GM12878 (cell line): ENCODE data around the gene SLC51A. TPM values are rescaled to one million over a fixed set of nuclear protein-coding genes. Genes with fewer than 3 reads are reported as not detected.

Experiments
- BCLAF1 ChIP-seq: fragments of 450-650 bp; IDR thresholded peaks from 2 replicates; pipeline ENCODE4 v1.6.1; 2017; ENCODE audit warnings: antibody characterized with exemption, mild to moderate bottlenecking, moderate library complexity
- BHLHE40 ChIP-seq, 2 experiments: fragments of 450-650 bp in 1 of 2; IDR thresholded peaks; 2 replicates each; pipeline ENCODE4 v1.6.1; 2011 to 2017; ENCODE audit warnings: low read depth in 2 of 2, borderline replicate concordance in 1 of 2, improper control_type of control experiment in 1 of 2, low read length in 1 of 2, mild to moderate bottlenecking in 1 of 2
- CBX5 ChIP-seq: sonication (generic); IDR thresholded peaks from 2 replicates; pipeline ENCODE4 v1.6.1; 2016; ENCODE audit warnings: low read depth, moderate library complexity, mild to moderate bottlenecking, inconsistent platforms
- CEBPZ ChIP-seq: fragments of 150-350 bp; IDR thresholded peaks from 2 replicates; pipeline ENCODE4 v1.6.1; 2016; ENCODE audit warnings: low read depth, low read length
- ELK1 ChIP-seq: IDR thresholded peaks from 2 replicates; pipeline ENCODE4 v1.6.1; 2012; ENCODE audit warnings: low read depth, low read length, improper control_type of control experiment
- ETV6 ChIP-seq, 2 experiments: fragments of 450-650 bp in 1 of 2; IDR thresholded peaks in 1 of 2; conservative IDR thresholded peaks in 1 of 2; 2 replicates each; pipeline ENCODE4 v1.6.1; 2014; ENCODE audit warnings: antibody characterized with exemption in 1 of 2, borderline replicate concordance in 1 of 2, low read depth in 1 of 2, mild to moderate bottlenecking in 1 of 2, moderate library complexity in 1 of 2
- MTA3 ChIP-seq: IDR thresholded peaks from 2 replicates; pipeline ENCODE4 v1.6.1; 2012; ENCODE audit warnings: low read length, inconsistent platforms, borderline replicate concordance
- MYB ChIP-seq: fragments of 150-350 bp; IDR thresholded peaks from 2 replicates; pipeline ENCODE4 v1.6.1; 2014; ENCODE audit warnings: mild to moderate bottlenecking, low read depth, low read length, borderline replicate concordance
- NKRF ChIP-seq: fragments of 450-650 bp; conservative IDR thresholded peaks from 2 replicates; pipeline ENCODE4 v1.6.1; 2017; ENCODE audit warnings: mild to moderate bottlenecking, moderate library complexity
- POU2F2 ChIP-seq: IDR thresholded peaks from 3 replicates; pipeline ENCODE4 v1.6.1; 2011; ENCODE audit warnings: low read depth, mild to moderate bottlenecking, low read length, borderline replicate concordance
- STAT1 ChIP-seq: fragments of 450-650 bp; conservative IDR thresholded peaks from 2 replicates; pipeline ENCODE4 v1.6.1; 2014; ENCODE audit warnings: antibody characterized with exemption, mild to moderate bottlenecking
- YY1 ChIP-seq: IDR thresholded peaks from 2 replicates; pipeline ENCODE4 v1.6.1; 2011; ENCODE audit warnings: low read depth, mild to moderate bottlenecking, low read length
- ZNF592 ChIP-seq: fragments of 450-650 bp; IDR thresholded peaks from 2 replicates; pipeline ENCODE4 v1.6.1; 2017; ENCODE audit warnings: mild to moderate bottlenecking, moderate library complexity
- polyA plus RNA-seq, 11 experiments: library from polyadenylated mRNA; depleted of rRNA in 4 of 11; unstranded in 6 of 11; stranded (reverse) in 5 of 11; fragments of >200 nt; fragmentation: Nextera tagmentation in 4 of 11; fragmentation: Illumina TruSeq in 1 of 11; extraction: Ambion mirVana in 4 of 11; extraction: Trizol in 1 of 11; gene quantifications; 1 replicate in 1 of 11; 2 replicates in 10 of 11; pipeline versions ENCODE4 v1.2.1 to v1.2.3, GENCODE V29; 2011 to 2016; ENCODE audit warnings: inconsistent platforms in 2 of 11, missing spikeins in 2 of 11, low read depth in 1 of 11
- total RNA-seq, 4 experiments: library from RNA; depleted of rRNA in 3 of 4; stranded (reverse); fragments of >200 nt in 3 of 4; fragmentation: Illumina TruSeq in 1 of 4; extraction: Trizol in 1 of 4; gene quantifications; 2 replicates each; pipeline versions ENCODE4 v1.2.1 to v1.2.3, GENCODE V29; 2013 to 2021

The SLC51A gene
- total and polyA plus RNA-seq, 10 of the 15 experiments (the other 5 are each of a cell fraction or from before 2014, with no cell fraction given), result 0.99 to 3.9 (median 2.2) TPM; not detected in 6

GRCh38 chr3:196192036-196192523 lies 24.3 kb upstream of the SLC51A start (continued):
- TF ChIP-seq NKRF (no peak), MYB (no peak), STAT1 (no peak; the same call in 1 of the 2 replicates), CEBPZ (no peak), CBX5 (0 out of 2 replicates have a peak, but pooled peaks have one; percentile 39), MTA3 (no peak; the same call in 1 of the 2 replicates), BHLHE40 (IDR thresholded peaks at IDR 0.05; ENCODE audit: borderline replicate concordance in 1 of 2, low read depth in 2 of 2, low read length in 1 of 2) (peak in 1 of 2 experiments; percentile 66; a peak in 3 of 4 replicates), ZNF592 (peak; percentile 27; the same call in 1 of the 2 replicates), ELK1 (0 out of 2 replicates have a peak, but pooled peaks have one; percentile 22), ETV6 (conservative IDR thresholded peaks at IDR 0.05 in 1 of 2, IDR thresholded peaks at IDR 0.05 in 1 of 2; ENCODE audit: borderline replicate concordance in 1 of 2, low read depth in 1 of 2) (peak in 1 of 2 experiments; percentile 46; a peak in 1 of 4 replicates), YY1 (peak; percentile 42; the same call in 1 of the 2 replicates), POU2F2 (peak; percentile 40; the same call in 1 of the 3 replicates), BCLAF1 (no peak)
